ENCODE data around the gene CCDC174.

CCDC174 gene

DNA sequence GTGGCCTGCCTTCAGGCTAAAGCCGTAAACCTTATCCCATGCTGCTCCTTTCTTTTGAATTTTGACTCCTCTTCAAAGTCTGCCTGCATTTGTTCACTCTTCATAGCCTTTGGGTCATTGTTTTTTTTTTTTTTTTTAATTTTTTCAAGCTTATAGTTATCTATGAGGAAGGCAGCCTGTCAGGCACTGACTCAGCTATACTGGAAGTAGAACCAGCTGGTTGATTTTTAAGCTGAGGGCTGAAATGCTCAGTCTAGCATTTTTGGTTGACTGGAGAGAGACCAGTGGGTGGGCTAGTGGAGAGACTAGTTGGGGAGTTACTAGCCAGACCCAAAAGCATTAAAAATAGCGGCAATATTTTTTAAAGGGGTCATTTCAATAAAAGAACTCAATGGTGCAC, 67.4 kb downstream of the CCDC174 start:
- H3K27me3 ChIP-seq (ENCODE audit: low read length), result no peaks in the 10 kb centered on the region
- TF ChIP-seq CTCF (IDR thresholded peaks at IDR 0.05; ENCODE audit: insufficient read depth, low read length, poor library complexity, severe bottlenecking), result no peak
- H3K27ac ChIP-seq (ENCODE audit: low read depth, low read length), result peak overlapping the region; percentile 91
- peaks cover 8% of the 10 kb centered on the region; the same call in 1 of the 2 replicates for H3K36me3 ChIP-seq (ENCODE audit: low read length)
- H3K4me3 ChIP-seq (ENCODE audit: insufficient read depth, low read length, poor library complexity, severe bottlenecking), result peak overlapping the region; percentile 19
- no peaks in the 10 kb centered on the region for H3K9me2 ChIP-seq (replicated peaks; ENCODE audit: insufficient read depth, low read length)
- no peaks in the 10 kb centered on the region for H3K79me2 ChIP-seq (ENCODE audit: insufficient read depth, low read length)
- peak overlapping the region; percentile 18 for H2AFZ ChIP-seq (ENCODE audit: low read depth, low read length, severe bottlenecking)
- no peaks in the 10 kb centered on the region for H3K9me3 ChIP-seq (ENCODE audit: insufficient read depth, low read length)
- H3K4me2 ChIP-seq (ENCODE audit: low read depth, low read length, poor library complexity, severe bottlenecking), result peak overlapping the region; percentile 53
- peak overlapping the region; percentile 41 for H3K9ac ChIP-seq (ENCODE audit: low read length)
- H4K20me1 ChIP-seq (ENCODE audit: low read depth, low read length), result no peaks in the 10 kb centered on the region
- peaks cover 16% of the 10 kb centered on the region; the same call in 1 of the 2 replicates for H3F3A ChIP-seq (ENCODE audit: insufficient read depth)

- H3F3A ChIP-seq (ENCODE audit: insufficient read depth), result peaks cover 16% of the 10 kb centered on the region; the same call in 1 of the 2 replicates
- H3K27ac ChIP-seq (ENCODE audit: low read depth, low read length), result peak overlapping the region; percentile 46
- H2AFZ ChIP-seq (ENCODE audit: low read depth, low read length, severe bottlenecking), result no peak overlapping the region
- H3K79me2 ChIP-seq (ENCODE audit: insufficient read depth, low read length), result no peaks in the 10 kb centered on the region
- H4K20me1 ChIP-seq (ENCODE audit: low read depth, low read length), result no peaks in the 10 kb centered on the region
- H3K9me3 ChIP-seq (ENCODE audit: insufficient read depth, low read length), result no peaks in the 10 kb centered on the region
- no peak overlapping the region for H3K4me3 ChIP-seq (ENCODE audit: insufficient read depth, low read length, poor library complexity, severe bottlenecking)
- peak overlapping the region; percentile 32 for H3K4me2 ChIP-seq (ENCODE audit: low read depth, low read length, poor library complexity, severe bottlenecking)
- peak overlapping the region; percentile 9; the same call in 1 of the 2 replicates for H3K9ac ChIP-seq (ENCODE audit: low read length)
- no peaks in the 10 kb centered on the region for H3K27me3 ChIP-seq (ENCODE audit: low read length)
- TF ChIP-seq CTCF (IDR thresholded peaks at IDR 0.05; ENCODE audit: insufficient read depth, low read length, poor library complexity, severe bottlenecking), result no peak
- no peak for TF ChIP-seq EZH2phosphoT487 (conservative IDR thresholded peaks at IDR 0.05; ENCODE audit: low read length)
- H3K36me3 ChIP-seq (ENCODE audit: low read length), result peaks cover 8% of the 10 kb centered on the region; the same call in 1 of the 2 replicates
- no peaks in the 10 kb centered on the region for H3K9me2 ChIP-seq (replicated peaks; ENCODE audit: insufficient read depth, low read length)
Measured at GRCh38 chr3:14721126-14721864, 69.7 kb downstream of the CCDC174 start.
